Measurements from ENCODE around the gene MCUB.

- no peak for TF ChIP-seq YY1 (IDR thresholded peaks at IDR 0.05; ENCODE audit: insufficient read depth, insufficient read length)
- no peak for TF ChIP-seq ZNF274 (IDR thresholded peaks at IDR 0.05; ENCODE audit: low read depth, low read length)
- no peak for TF ChIP-seq SUZ12 (IDR thresholded peaks at IDR 0.05; ENCODE audit: extremely low read depth, insufficient read depth, insufficient read length)
Observed at GRCh38 chr4:109622626-109623025, 62.6 kb downstream of the MCUB start.
